ENCODE measurements around the gene IDNK.

- TF ChIP-seq JUND (IDR thresholded peaks at IDR 0.05), result no peak
- TF ChIP-seq SIN3A (IDR thresholded peaks at IDR 0.05; ENCODE audit: low read depth), result no peak
These were observed 47.4 kb downstream of the IDNK start for GRCh38 chr9:83670381-83670780.

All from HCT116 (cell line).